Daoy (cell line): Measurements from ENCODE around the gene SASH1. TPM values are rescaled to one million over a fixed set of nuclear protein-coding genes. Genes with fewer than 3 reads are reported as not detected.
A peak's percentile ranks its signal among the peaks of the same experiment; 100 is the strongest.
"Not testable (repeated sequence)": the region's sequence is repeated elsewhere in the genome, so short reads cannot be mapped to it uniquely, and the experiment has no call there.

Source experiments
- DNase-seq: peaks from one replicate; pipeline ENCODE4 v3.0.0-alpha.2; 2015; ENCODE audit warnings: low read depth
- total RNA-seq: library from RNA; depleted of rRNA; stranded (reverse); fragments of >200 nt; shearing (Covaris generic); gene quantifications from 2 replicates; pipeline ENCODE4 v1.2.3, GENCODE V29; 2014

SASH1 gene
- total RNA-seq, 1 experiment from 2014 or later, result 12.4 TPM

- DNase-seq, result no peak
Measured at GRCh38 chr6:148365041-148365440, 22.4 kb downstream of the SASH1 start.

DNA sequence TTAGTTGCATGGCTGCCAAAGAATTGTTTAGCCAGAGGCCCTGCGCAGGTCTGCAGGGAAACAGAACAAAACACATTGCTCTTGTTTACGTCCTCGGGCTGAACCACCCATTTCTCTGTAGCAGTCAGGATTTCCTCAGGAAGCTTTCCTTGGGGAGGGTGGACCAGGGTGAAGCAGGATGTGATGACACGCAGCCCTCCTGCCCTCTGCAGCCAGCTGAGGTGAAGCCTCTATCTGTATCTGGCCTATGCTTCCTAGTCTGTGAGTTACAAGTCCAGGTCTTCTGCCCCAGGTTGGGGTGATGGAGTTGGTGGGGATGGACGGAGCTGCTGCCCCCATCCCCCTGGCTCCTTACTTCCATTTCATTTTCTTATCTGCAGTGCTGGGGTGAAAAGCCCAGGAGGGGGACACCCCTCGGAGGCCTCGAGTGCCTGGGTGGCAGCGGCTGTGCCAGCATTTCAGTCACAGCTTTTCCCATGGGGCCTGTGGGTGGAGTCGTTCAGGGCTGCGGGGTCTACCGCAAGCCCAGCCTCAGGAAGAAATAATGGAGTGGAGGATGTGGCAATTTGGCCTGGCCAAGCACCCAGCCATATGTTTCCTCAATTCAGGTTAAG is 24.9 kb downstream of the SASH1 start:
- peak; percentile 50 for DNase-seq

DNA sequence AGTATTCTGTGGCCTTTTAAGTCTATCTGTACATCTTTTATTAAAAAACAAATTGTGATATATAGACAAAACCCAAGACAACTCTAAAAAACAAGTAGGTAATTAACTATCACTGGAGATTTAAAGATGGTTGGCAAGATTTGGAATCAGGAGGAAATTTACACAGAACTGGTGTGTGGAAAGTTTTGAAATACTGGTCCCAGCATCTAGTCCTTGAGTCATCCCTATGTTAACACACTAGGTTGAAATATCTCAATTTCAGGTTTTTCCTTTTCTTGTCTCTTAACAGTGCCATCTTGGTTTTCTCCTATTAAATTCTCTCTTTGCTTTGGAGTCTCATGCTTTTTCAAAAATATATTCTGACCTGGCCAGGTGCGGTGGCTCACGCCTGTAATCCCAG is 27.5 kb downstream of the SASH1 start:
- DNase-seq, result no peak

- no peak for DNase-seq
Measured at GRCh38 chr6:148374040-148374774, 31.6 kb downstream of the SASH1 start.

DNA sequence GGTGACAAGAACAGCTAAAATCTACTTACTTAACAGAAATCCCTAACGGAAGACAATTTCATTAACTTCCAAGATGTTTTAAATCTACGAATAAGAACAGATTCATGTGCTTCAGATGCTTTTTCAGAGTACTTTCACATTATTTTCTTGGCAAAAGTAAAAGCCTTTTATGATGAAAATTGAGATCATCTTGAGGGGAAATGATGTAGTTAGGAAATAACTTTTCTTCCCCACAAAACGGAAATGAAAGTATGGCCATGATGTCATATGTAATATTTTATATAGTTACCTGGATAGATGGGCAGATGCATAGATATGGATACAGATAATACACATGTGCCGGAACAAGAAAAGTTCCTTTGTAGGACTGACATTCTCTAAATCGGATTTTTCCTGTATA is 32.8 kb downstream of the SASH1 start:
- DNase-seq, result no peak

GRCh38 chr6:148379481-148379880 is 36.8 kb downstream of the SASH1 start:
- DNase-seq, result no peak

GRCh38 chr6:148379966-148380713 is 37.5 kb downstream of the SASH1 start:
- peak; percentile 63 for DNase-seq

DNA sequence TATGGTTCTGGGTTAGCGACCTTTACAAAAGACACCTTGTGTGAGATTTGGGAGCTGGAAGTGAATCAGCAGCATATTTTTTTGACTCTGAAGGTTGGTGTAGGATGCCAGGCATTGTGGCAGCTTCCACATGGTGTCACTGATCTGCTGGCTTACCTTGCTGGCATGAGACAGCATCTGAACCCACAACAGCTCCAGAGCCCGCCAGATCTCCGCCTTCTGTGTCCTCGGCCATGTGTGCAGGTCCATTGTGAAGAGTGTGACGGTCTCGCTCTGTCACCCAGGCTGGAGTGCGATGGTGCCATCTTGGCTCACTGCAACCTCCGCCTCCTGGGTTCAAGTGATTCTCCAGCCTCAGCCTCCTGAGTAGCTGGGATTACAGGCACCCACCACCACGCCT is 39.4 kb downstream of the SASH1 start:
- DNase-seq, result not testable (repeated sequence)

GRCh38 chr6:148382861-148383260 is 40.2 kb downstream of the SASH1 start:
- DNase-seq, result peak; percentile 26

DNA sequence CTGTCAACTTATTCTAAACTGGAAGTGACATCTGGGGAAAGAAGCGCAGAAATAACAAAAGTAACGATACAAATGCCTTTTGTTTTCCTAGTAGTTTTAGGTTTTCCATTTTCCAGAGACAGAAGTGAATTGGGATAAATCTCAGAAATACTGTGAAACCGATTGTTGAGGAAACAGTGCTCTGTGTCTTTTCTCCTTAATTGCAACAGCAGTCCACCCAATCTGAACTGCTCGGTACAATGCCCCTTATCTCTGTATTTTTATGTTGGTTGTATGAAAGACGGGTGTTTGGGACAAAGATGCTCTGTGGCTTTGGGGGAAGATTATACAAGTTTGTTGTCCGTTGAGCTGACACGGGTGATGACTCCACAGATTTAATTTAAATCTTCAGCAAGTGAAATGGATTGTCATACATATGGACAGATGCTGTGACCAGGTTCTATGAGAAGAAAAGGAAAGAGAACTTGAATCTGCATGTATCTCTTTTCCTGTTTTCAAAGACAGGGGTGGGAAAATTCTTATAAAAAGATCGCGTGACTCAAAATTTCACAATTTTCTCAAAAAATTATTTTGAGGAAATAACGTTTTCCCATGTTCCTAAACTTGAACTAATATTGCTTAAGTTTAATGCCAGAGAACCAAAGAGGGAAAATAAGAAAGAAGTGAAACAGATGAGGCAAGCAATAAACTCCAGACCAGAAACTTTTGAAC is 41.2 kb downstream of the SASH1 start:
- DNase-seq, result no peak

DNA sequence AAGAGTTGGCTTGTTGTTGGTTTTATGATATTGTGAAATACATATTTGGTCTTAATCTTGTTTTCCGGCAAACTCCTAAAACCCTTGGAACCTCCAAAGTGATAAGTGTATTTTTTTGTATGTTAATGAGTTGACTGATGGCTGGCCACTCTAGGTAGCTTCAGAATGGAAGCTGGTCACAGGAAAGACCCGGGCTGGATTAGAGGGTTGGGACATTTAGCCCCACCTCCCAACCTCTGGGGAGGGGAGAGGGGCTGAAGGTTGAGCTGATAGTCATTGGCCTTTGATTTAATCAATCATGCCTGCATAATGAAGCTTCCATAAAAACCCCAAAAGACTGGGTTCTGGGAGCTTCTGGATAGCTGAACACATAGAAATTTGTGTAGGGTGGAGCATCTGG is 42.7 kb downstream of the SASH1 start:
- no peak for DNase-seq

DNA sequence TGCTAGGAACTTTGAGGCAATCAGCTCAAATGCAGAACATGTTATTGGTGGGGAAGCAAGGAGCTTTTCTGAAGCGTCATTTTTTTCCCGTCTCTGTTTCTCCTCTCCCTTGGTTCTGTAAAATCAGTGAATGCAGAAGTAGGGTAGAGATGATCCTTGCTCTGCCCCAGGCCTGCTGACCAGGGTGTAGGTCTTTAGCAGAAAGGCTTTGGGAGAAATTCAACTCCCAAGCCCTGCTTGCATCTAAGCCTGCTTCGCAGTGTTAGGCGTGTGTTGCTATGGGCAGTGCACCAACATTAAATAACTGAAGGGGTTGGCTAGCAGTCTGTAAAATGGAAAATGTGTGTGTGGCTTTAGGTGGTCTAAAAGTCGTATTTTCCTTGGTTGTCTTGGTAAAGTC is 45.9 kb downstream of the SASH1 start:
- DNase-seq, result no peak

- DNase-seq, result no peak
Measured at GRCh38 chr6:148389086-148389485, 46.4 kb downstream of the SASH1 start.

DNA sequence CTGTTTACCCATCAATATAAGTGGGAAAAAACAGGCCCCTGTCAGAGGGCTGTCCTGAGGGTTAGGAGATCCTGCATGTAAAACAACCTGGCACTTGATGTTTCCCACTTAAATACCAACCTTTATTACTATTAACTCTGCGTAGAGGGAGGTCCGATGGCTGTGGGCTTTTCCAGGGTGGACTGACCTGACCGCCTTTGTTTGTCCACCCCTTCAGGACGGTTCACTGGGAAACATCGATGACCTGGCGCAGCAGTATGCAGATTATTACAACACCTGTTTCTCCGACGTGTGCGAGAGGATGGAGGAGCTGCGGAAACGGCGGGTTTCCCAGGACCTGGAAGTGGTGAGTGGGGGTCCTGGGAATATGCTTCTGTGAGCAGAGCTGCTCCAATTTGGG is 47.3 kb downstream of the SASH1 start:
- no peak for DNase-seq

DNA sequence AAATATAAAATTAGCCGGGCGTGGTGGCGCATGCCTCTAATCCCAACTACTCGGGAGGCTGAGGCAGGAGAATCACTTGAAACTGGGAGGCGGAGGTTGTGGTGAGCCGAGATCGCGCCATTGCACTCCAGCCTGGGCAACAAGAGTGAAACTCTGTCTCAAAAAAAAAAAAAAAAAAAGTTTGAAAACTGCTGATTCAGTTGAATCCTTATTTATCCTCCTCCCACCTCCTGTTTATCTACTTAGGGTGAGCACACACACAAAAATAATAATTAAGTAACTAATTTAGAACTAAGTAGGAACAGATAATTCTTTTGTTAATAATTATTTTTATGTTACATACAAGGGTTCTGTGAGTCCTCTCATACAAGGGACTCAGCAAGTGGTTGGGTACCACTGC is 49.5 kb downstream of the SASH1 start:
- DNase-seq, result not testable (repeated sequence)

GRCh38 chr6:148392671-148393070 is 50.0 kb downstream of the SASH1 start:
- no peak for DNase-seq

DNA sequence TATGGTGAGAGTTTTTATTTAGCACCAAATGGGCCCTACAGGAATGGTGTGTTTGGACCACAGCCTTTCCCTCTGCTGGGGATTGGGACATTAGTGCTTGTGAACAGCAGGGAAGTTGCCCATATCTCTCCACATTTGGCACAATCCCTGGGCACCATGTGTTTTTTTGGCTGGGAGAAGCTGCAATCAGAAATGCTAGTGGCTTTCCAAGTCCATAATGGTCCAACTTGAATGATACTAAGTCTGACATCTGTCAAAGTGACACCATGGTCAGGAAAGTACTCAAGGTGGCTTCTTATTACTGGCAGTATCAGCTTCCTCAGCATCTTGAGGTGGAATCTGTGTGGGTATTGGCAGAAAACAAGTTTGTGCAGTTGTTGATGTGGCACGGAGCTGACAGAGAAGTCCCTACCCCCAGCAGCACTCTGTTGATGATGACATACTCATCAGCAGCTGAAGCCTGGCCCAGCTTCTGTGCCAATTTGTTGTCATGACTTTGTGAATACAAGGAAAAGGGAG is 53.0 kb downstream of the SASH1 start:
- DNase-seq, result no peak

DNA sequence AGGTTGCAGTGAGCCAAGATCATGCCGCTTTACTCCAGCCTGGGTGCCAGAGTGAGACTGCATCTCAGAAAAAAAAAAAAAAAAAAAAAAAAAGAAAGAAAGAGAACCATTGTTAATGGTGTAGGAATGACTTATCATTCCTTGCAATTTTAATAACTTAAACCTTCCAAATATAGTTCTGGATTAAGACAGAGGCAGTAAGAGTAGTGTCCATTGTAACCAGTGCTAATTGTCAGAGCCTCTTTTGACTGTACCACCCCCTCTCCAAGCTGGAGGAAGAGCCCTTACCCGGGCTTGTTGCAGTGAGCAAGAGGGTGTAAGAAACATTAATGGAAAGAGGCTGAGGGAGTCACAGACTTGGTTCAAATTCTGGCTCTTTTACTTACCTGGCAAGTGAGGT is 53.8 kb downstream of the SASH1 start:
- no peak for DNase-seq

- no peak for DNase-seq
Measured at GRCh38 chr6:148396926-148397325, 54.3 kb downstream of the SASH1 start.

GRCh38 chr6:148398244-148398643 is 55.6 kb downstream of the SASH1 start:
- DNase-seq, result no peak

- DNase-seq, result no peak
Measured at GRCh38 chr6:148398678-148399077, 56.0 kb downstream of the SASH1 start.

GRCh38 chr6:148401571-148401970 is 58.9 kb downstream of the SASH1 start:
- DNase-seq, result no peak
